ENCODE results near the gene NCKAP5. TPM values are rescaled to one million over a fixed set of nuclear protein-coding genes. Genes with fewer than 3 reads are reported as not detected.

Gene NCKAP5
- total and polyA plus RNA-seq, 4 donors: 2.3 to 20.2 (median 8.1) TPM

DNA sequence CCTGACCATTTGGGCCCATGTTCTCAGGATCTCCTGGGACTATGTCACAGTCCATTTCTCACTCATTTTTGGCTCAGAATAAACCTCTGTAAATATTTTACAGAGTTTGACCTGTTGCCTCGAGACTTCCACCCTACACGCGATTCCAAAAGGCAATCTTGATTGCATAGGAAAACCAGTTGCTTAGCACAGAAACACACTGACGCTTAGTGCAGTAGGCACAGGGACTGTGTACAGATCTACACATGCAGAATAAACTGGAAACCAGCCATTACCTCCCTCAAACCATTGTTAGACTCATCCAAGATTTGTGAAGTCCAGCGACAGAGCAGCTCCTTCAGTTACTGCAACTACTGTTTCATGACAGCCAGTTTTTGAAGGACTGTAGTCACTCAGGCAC, 73.0 kb downstream of the NCKAP5 start:
- DNase-seq: peak in 2 of 3 donors; percentile 49 to 65
- 62 to 76% methylated on average over 5 of the region's 5 CpGs for WGBS, 2 donors
- Histone ChIP-seq H3K9me3 (ENCODE audit: control insufficient read depth in 4 of 4, insufficient read depth in 3 of 4, low read length in 3 of 4) (no peaks in the 10 kb centered on the region), H3K4me1 (ENCODE audit: control insufficient read depth in 5 of 5, insufficient read depth in 5 of 5, low read length in 5 of 5) (peaks cover 0 to 28% (median 2%) of the 10 kb centered on the region in 5 donors), H3K9ac (ENCODE audit: insufficient read depth in 1 of 2, low read length in 2 of 2) (no peak overlapping the region), H3K27ac (ENCODE audit: low read depth in 1 of 2, low read length in 1 of 2) (no peak overlapping the region), H3K36me3 (ENCODE audit: control insufficient read depth in 4 of 4, insufficient read depth in 4 of 4, low read length in 4 of 4) (no peaks in the 10 kb centered on the region), H3K27me3 (ENCODE audit: control insufficient read depth in 3 of 3, insufficient read depth in 3 of 3, low read length in 2 of 3) (no peaks in the 10 kb centered on the region), H3K4me3 (no peak overlapping the region)
- no peak for ATAC-seq (ENCODE audit: insufficient read depth, low FRiP score)
- no peak for TF ChIP-seq CTCF (IDR thresholded peaks at IDR 0.05; ENCODE audit: control extremely low read depth, extremely low read depth)

GRCh38 chr2:133492719-133493380, 75.4 kb downstream of the NCKAP5 start:
- no peaks in the 10 kb centered on the region for H3K36me3 ChIP-seq (ENCODE audit: control insufficient read depth in 4 of 4, insufficient read depth in 4 of 4, low read length in 4 of 4)
- no peak overlapping the region for H3K4me3 ChIP-seq
- ATAC-seq (ENCODE audit: insufficient read depth, low FRiP score) (no peak), DNase-seq (no peak)
- H3K27ac ChIP-seq (ENCODE audit: low read depth in 1 of 2, low read length in 1 of 2): peak overlapping the region in 1 of 2 donors; percentile 48
- 89 to 94% methylated on average over 2 of the region's 2 CpGs for WGBS, 2 donors
- H3K4me1 ChIP-seq (ENCODE audit: control insufficient read depth in 5 of 5, insufficient read depth in 5 of 5, low read length in 5 of 5): peaks cover 0 to 30% (median 6%) of the 10 kb centered on the region in 5 donors
- H3K9me3 ChIP-seq (ENCODE audit: control insufficient read depth in 4 of 4, insufficient read depth in 3 of 4, low read length in 3 of 4): no peaks in the 10 kb centered on the region
- no peak overlapping the region for H3K9ac ChIP-seq (ENCODE audit: insufficient read depth in 1 of 2, low read length in 2 of 2)
- no peaks in the 10 kb centered on the region for H3K27me3 ChIP-seq (ENCODE audit: control insufficient read depth in 3 of 3, insufficient read depth in 3 of 3, low read length in 2 of 3)
- TF ChIP-seq CTCF (IDR thresholded peaks at IDR 0.05; ENCODE audit: control extremely low read depth, extremely low read depth): no peak

- Histone ChIP-seq H3K9me3 (ENCODE audit: control insufficient read depth in 4 of 4, insufficient read depth in 3 of 4, low read length in 3 of 4) (no peaks in the 10 kb centered on the region), H3K27me3 (ENCODE audit: control insufficient read depth in 3 of 3, insufficient read depth in 3 of 3, low read length in 2 of 3) (no peaks in the 10 kb centered on the region), H3K4me1 (ENCODE audit: control insufficient read depth in 5 of 5, insufficient read depth in 5 of 5, low read length in 5 of 5) (peaks cover 0 to 14% (median 6%) of the 10 kb centered on the region in 5 donors), H3K27ac (ENCODE audit: low read depth in 1 of 2, low read length in 1 of 2) (no peak overlapping the region), H3K36me3 (ENCODE audit: control insufficient read depth in 4 of 4, insufficient read depth in 4 of 4, low read length in 4 of 4) (no peaks in the 10 kb centered on the region), H3K4me3 (no peak overlapping the region), H3K9ac (ENCODE audit: insufficient read depth in 1 of 2, low read length in 2 of 2) (no peak overlapping the region)
- DNase-seq (peak in 1 of 3 donors; percentile 48), ATAC-seq (ENCODE audit: insufficient read depth, low FRiP score) (no peak)
- WGBS, 2 donors: 73 to 83% methylated on average over 3 of the region's 3 CpGs
- no peak for TF ChIP-seq CTCF (IDR thresholded peaks at IDR 0.05; ENCODE audit: control extremely low read depth, extremely low read depth)
Measured at GRCh38 chr2:133490411-133490980, 77.8 kb downstream of the NCKAP5 start.

All from lung (tissue), 12 donors.